Natural killer cell (primary cell): ENCODE data around the gene PHKB. TPM values are rescaled to one million over a fixed set of nuclear protein-coding genes. Genes with fewer than 3 reads are reported as not detected.

Experiments used
- ATAC-seq, 3 donors: fragments of 150-1000 bp in 2 of 3; fragments of 200-7000 bp in 1 of 3; cut with Tn5 transposase; 1 replicate in 1 of 3; 2 replicates in 2 of 3; pipeline ENCODE4 v1.10.0; 2021; ENCODE audit warnings: mild to moderate bottlenecking in 2 of 3, moderate library complexity in 2 of 3
- DNase-seq, 2 donors: peaks; one replicate each; pipeline versions ENCODE4 v3.0.0 to v3.0.0-alpha.2; 2013 to 2021; ENCODE audit warnings: mixed read lengths in 1 of 2
- H3K27ac ChIP-seq: one replicate; pipeline ENCODE4 v1.5.1; 2013; ENCODE audit warnings: mild to moderate bottlenecking, low read length
- H3K27me3 ChIP-seq: one replicate; pipeline ENCODE4 v1.6.1; 2013; ENCODE audit warnings: low read length; ENCODE audit not compliant: control insufficient read depth, insufficient read depth
- H3K36me3 ChIP-seq: one replicate; pipeline ENCODE4 v1.6.1; 2013; ENCODE audit warnings: low read length; ENCODE audit not compliant: control insufficient read depth, insufficient read depth
- H3K4me1 ChIP-seq: one replicate; pipeline ENCODE4 v1.6.1; 2013; ENCODE audit warnings: low read length; ENCODE audit not compliant: control insufficient read depth, insufficient read depth
- H3K4me3 ChIP-seq: one replicate; pipeline ENCODE4 v1.5.1; 2013; ENCODE audit warnings: low read length
- H3K9me3 ChIP-seq: one replicate; pipeline ENCODE4 v1.6.1; 2013; ENCODE audit warnings: low read length; ENCODE audit not compliant: control insufficient read depth, insufficient read depth
- H3K27ac Mint-ChIP-seq, 2 donors: one replicate each; pipeline ENCODE4 v1.8.0; 2022; ENCODE audit warnings: mild to moderate bottlenecking in 2 of 2, mixed read lengths in 2 of 2, moderate library complexity in 1 of 2
- H3K27me3 Mint-ChIP-seq, 2 donors: one replicate each; pipeline ENCODE4 v1.8.0; 2022; ENCODE audit warnings: low read depth in 2 of 2, mixed read lengths in 2 of 2
- H3K36me3 Mint-ChIP-seq: one replicate; pipeline ENCODE4 v1.8.0; 2022; ENCODE audit warnings: mixed read lengths
- H3K4me1 Mint-ChIP-seq, 2 donors: one replicate each; pipeline ENCODE4 v1.8.0; 2022; ENCODE audit warnings: mixed read lengths in 2 of 2
- H3K4me3 Mint-ChIP-seq: one replicate; pipeline ENCODE4 v1.8.0; 2022; ENCODE audit warnings: mild to moderate bottlenecking, moderate library complexity, mixed read lengths
- H3K9me3 Mint-ChIP-seq, 2 donors: one replicate each; pipeline ENCODE4 v1.8.0; 2022; ENCODE audit warnings: mixed read lengths in 2 of 2
- CTCF ChIP-seq: fragments of 200-600 bp; IDR thresholded peaks from one replicate; pipeline ENCODE4 v1.8.0; 2022; ENCODE audit warnings: antibody characterized with exemption
- WGBS: methylation state at CpG from one replicate; pipeline ENCODE4 v1.1.7; 2013; ENCODE audit warnings: missing lambda C conversion rate; ENCODE audit not compliant: insufficient coverage; 5-methylcytosine and 5-hydroxymethylcytosine counted together
- intact Hi-C: fragments of 100-400 bp; cut with micrococcal nuclease; formaldehyde crosslinking; loops from one replicate; pipeline ENCODE4 v1.14.2; 2022
- total RNA-seq, 4 donors: library from RNA; stranded (reverse); fragments of 120-200 nt in 1 of 4; gene quantifications; one replicate each; pipeline versions ENCODE4 v1.2.3 to v1.2.4, GENCODE V29; 2013 to 2022

The PHKB gene
- total RNA-seq, 3 donors from 2014 or later (not counting 1 experiment from before 2014, with no cell fraction given), result 54.4 to 64.0 (median 58.5) TPM

- Histone ChIP-seq H3K27me3 (no peaks in the 10 kb centered on the region), H3K4me1 (no peaks in the 10 kb centered on the region), H3K27ac (no peak overlapping the region), H3K36me3 (peaks cover 27% of the 10 kb centered on the region), H3K4me3 (no peak overlapping the region), H3K9me3 (no peaks in the 10 kb centered on the region)
- Mint-ChIP-seq H3K27ac (no peak overlapping the region), H3K4me3 (no peak overlapping the region), H3K4me1 (peaks cover 5 to 14% of the 10 kb centered on the region in 2 donors), H3K36me3 (peaks cover 8% of the 10 kb centered on the region), H3K9me3 (no peaks in the 10 kb centered on the region), H3K27me3 (no peaks in the 10 kb centered on the region)
- WGBS, result 99% methylated on average over 3 of the region's 3 CpGs
- TF ChIP-seq CTCF, result no peak
- intact Hi-C loops, result no loop called here
- no peak for ATAC-seq
- no peak for DNase-seq
Observed at GRCh38 chr16:47446431-47446830, 14.7 kb upstream of the PHKB start.

DNA sequence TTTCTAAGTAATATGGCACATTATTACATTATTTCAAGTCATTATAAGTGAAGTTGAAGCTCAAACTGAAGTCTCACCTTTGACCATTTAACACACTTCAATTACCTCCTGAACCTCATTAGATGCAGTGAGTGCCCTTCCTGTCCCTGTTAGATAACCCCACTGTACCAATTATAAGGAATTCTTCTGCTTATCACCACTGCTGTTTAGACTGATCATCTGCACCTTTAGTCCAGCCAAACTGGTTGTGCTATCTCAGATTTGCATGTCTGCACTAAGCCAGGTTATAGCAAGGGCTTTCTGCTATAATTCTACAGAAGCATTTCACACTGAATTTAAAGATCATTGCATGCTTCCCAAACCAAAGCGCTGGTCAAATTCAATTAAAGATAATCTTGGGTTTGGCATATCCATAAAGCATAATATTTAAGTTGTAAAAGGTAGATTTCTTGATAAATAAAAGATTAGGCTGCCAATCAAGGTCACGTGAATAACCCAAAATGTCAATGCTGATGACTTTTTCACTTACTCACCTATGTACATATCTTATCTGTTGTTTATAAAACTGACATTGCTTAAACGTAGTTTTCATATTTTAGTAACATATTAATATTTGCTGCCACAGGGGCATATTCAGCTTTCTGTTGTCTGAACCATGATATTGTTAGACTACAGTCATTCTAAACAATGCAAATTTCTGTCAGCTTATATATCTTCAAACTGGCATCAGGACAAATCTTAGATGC lies 12.1 kb upstream of the PHKB start:
- TF ChIP-seq CTCF, result no peak
- no peak overlapping the region for H3K4me3 Mint-ChIP-seq
- H3K27me3 ChIP-seq, result no peaks in the 10 kb centered on the region
- H3K36me3 Mint-ChIP-seq, result peaks cover 20% of the 10 kb centered on the region
- no peak for ATAC-seq
- no peak overlapping the region for H3K27ac Mint-ChIP-seq
- H3K9me3 ChIP-seq, result no peaks in the 10 kb centered on the region
- peaks cover 50% of the 10 kb centered on the region for H3K36me3 ChIP-seq
- 100% methylated on average over 1 of the region's 3 CpGs for WGBS
- H3K9me3 Mint-ChIP-seq, result no peaks in the 10 kb centered on the region
- intact Hi-C loops, result no loop called here
- peaks cover 5 to 10% of the 10 kb centered on the region in 2 donors for H3K4me1 Mint-ChIP-seq
- DNase-seq, result no peak
- no peaks in the 10 kb centered on the region for H3K27me3 Mint-ChIP-seq
- no peaks in the 10 kb centered on the region for H3K4me1 ChIP-seq
- H3K4me3 ChIP-seq, result no peak overlapping the region
- H3K27ac ChIP-seq, result no peak overlapping the region

- Mint-ChIP-seq H3K4me1 (peaks cover 5 to 10% of the 10 kb centered on the region in 2 donors), H3K27ac (no peak overlapping the region), H3K27me3 (no peaks in the 10 kb centered on the region), H3K9me3 (no peaks in the 10 kb centered on the region), H3K36me3 (peaks cover 22% of the 10 kb centered on the region), H3K4me3 (no peak overlapping the region)
- no peak for TF ChIP-seq CTCF
- Histone ChIP-seq H3K4me3 (no peak overlapping the region), H3K27me3 (no peaks in the 10 kb centered on the region), H3K27ac (no peak overlapping the region), H3K9me3 (no peaks in the 10 kb centered on the region), H3K36me3 (peaks cover 54% of the 10 kb centered on the region), H3K4me1 (no peaks in the 10 kb centered on the region)
- WGBS, result 93% methylated on average over 1 of the region's 3 CpGs
- DNase-seq (no peak), ATAC-seq (no peak)
- intact Hi-C loops, result no loop called here
Observed at GRCh38 chr16:47449788-47450187, 11.3 kb upstream of the PHKB start.

DNA sequence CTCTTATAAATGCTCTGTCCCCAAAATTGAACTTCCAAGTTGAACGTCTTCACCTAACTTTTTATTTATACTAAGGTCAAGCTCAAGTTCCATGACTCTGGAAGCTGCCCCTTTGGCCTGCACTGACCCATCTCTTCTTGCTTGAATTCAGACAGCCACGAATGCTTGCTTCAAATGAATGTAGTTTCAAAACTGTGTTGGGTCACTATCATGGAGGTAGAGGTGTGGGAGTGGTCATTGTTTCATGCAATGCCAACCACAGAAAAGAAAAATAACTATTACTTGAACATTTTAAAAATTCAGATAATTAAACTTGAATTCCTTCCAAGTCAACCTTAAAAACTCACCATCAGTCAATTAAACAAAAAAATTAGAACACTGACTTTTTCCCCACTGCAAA lies 2.8 kb upstream of the PHKB start:
- Mint-ChIP-seq H3K36me3 (peaks cover 16% of the 10 kb centered on the region), H3K4me3 (no peak overlapping the region), H3K4me1 (peaks cover 43 to 55% of the 10 kb centered on the region in 2 donors), H3K9me3 (no peaks in the 10 kb centered on the region), H3K27me3 (no peaks in the 10 kb centered on the region), H3K27ac (peak overlapping the region in 1 of 2 donors; percentile 2)
- Histone ChIP-seq H3K36me3 (peaks cover 18% of the 10 kb centered on the region), H3K9me3 (no peaks in the 10 kb centered on the region), H3K27ac (no peak overlapping the region), H3K27me3 (no peaks in the 10 kb centered on the region), H3K4me3 (no peak overlapping the region), H3K4me1 (peaks cover 22% of the 10 kb centered on the region)
- intact Hi-C loops, result no loop called here
- WGBS, result 97% methylated on average over 2 of the region's 2 CpGs
- ATAC-seq (no peak), DNase-seq (no peak)
- no peak for TF ChIP-seq CTCF
